ENCODE results near the gene AMDHD2.

The AMDHD2 gene

GRCh38 chr16:2528161-2529060 is 8.2 kb downstream of the AMDHD2 start:
- DNase-seq (ENCODE audit: extremely low spot score) = no peak
- POLR2A ChIA-PET = interaction anchor here (1.3 kb wide), 1 partner anchor 8 kb away, joined by 3 read pairs; the partner anchor contains the start of gene AMDHD2
- TF ChIP-seq BHLHE40 (IDR thresholded peaks at IDR 0.05; ENCODE audit: borderline replicate concordance) = no peak
- TF ChIP-seq ZNF384 (IDR thresholded peaks at IDR 0.05) = no peak
- TF ChIP-seq ARNT (IDR thresholded peaks at IDR 0.05) = no peak
- no peak for TF ChIP-seq LEF1 (IDR thresholded peaks at IDR 0.05; ENCODE audit: borderline replicate concordance)
- no peak for TF ChIP-seq HDGF (IDR thresholded peaks at IDR 0.05; ENCODE audit: borderline replicate concordance)
- TF ChIP-seq, protein P1, sequence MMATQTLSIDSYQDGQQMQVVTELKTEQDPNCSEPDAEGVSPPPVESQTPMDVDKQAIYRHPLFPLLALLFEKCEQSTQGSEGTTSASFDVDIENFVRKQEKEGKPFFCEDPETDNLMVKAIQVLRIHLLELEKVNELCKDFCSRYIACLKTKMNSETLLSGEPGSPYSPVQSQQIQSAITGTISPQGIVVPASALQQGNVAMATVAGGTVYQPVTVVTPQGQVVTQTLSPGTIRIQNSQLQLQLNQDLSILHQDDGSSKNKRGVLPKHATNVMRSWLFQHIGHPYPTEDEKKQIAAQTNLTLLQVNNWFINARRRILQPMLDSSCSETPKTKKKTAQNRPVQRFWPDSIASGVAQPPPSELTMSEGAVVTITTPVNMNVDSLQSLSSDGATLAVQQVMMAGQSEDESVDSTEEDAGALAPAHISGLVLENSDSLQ (IDR thresholded peaks at IDR 0.05) = no peak
- no peak for TF ChIP-seq SUZ12 (IDR thresholded peaks at IDR 0.05)
- TF ChIP-seq SP1 (IDR thresholded peaks at IDR 0.05) = no peak
- TF ChIP-seq ELF4 (IDR thresholded peaks at IDR 0.05) = no peak
- TF ChIP-seq FOXK2 (IDR thresholded peaks at IDR 0.05) = no peak
- TF ChIP-seq FOXA1 (IDR thresholded peaks at IDR 0.05) = no peak
- CTCF ChIA-PET = no interaction called here

DNA sequence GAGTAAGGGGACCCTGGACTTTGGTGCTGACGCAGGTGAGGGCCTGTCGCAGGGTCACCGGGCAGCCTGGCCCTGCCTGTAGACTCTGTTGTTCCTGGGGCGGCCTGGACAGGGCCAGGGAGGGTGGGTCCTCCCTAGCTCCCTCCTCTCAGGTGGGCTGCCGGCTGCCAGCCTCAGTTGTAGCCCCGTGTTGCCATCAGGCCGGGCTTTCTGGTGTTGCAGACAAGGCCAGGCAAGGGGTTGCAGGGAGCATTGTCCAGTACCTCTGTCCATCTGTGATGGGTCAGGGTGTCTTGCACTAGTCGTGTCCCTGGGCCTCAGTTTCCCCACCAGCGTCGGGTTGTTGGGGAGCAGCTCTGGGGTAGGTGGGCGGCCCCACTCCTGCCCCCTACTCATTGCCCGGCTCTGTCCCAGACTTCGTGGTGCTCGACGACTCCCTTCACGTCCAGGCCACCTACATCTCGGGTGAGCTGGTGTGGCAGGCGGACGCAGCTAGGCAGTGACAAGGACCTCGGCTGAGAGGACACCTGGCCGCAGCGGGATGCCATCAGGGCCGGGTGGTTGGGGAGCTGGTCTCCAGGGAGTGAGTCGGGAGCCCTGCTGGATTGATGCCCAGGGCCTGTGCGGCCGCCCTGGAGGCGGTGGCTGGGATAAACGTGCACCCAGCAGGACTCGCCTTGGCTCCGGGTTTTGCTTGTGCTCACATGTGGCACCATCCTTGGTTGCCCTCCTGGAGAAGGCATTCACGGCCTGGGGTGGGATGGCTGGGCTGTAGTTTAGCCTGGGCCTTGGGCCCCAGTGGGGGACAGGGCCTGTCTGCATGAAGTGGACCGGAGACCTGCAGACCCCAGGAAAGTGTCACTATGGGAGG is 9.1 kb downstream of the AMDHD2 start:
- ChIA-PET CTCF (no interaction called here), POLR2A (interaction anchor here (1.3 kb wide), 1 partner anchor 9 kb away, joined by 3 read pairs; the partner anchor contains the start of gene AMDHD2)
- no peak for TF ChIP-seq FOXM1 (IDR thresholded peaks at IDR 0.05; ENCODE audit: borderline replicate concordance)
- TF ChIP-seq HDGF (IDR thresholded peaks at IDR 0.05; ENCODE audit: borderline replicate concordance) = no peak
- no peak for TF ChIP-seq CTBP1 (IDR thresholded peaks at IDR 0.05; ENCODE audit: borderline replicate concordance)
- no peak for TF ChIP-seq ZNF384 (IDR thresholded peaks at IDR 0.05)
- no peak for DNase-seq (ENCODE audit: extremely low spot score)

DNA sequence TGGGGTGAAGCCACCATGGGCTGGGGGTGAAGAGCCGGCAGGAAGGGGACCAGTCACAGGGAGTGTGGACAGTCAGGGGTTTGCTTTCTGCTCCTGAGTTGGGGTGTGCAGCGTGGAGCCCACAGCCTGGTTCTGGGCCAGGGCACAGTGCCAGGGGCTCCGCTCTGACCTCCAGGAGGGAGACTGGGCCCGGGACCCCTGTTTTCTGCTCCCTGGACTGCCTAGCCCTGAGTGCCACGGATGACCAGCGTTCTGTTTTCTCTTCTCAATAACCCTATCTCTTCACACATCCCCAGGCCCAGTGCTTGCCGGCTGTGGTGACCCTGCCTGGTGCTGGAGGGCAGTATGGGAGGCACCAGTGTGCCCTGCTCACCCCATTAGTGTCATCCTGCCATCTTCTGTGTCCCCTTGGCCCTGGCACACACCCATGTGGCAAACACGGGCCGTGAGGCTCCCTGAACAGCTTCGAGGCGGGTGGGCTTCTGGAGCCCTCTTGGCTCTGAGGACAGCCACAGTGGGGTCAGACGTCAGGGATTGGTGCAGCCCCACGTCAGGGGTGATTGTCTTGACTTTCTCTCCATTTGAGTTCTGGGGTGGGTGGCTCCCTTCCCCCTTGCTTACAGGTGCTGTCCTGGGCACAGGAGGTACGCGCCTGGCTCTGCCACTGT is 9.9 kb downstream of the AMDHD2 start:
- POLR2A ChIA-PET = interaction anchor here (1.7 kb wide), 1 partner anchor 12 kb away, joined by 4 read pairs; no protein-coding TSS in a partner anchor
- no peak for DNase-seq (ENCODE audit: extremely low spot score)
- CTCF ChIA-PET = no interaction called here
- TF ChIP-seq FOXK2 (IDR thresholded peaks at IDR 0.05) = no peak

DNA sequence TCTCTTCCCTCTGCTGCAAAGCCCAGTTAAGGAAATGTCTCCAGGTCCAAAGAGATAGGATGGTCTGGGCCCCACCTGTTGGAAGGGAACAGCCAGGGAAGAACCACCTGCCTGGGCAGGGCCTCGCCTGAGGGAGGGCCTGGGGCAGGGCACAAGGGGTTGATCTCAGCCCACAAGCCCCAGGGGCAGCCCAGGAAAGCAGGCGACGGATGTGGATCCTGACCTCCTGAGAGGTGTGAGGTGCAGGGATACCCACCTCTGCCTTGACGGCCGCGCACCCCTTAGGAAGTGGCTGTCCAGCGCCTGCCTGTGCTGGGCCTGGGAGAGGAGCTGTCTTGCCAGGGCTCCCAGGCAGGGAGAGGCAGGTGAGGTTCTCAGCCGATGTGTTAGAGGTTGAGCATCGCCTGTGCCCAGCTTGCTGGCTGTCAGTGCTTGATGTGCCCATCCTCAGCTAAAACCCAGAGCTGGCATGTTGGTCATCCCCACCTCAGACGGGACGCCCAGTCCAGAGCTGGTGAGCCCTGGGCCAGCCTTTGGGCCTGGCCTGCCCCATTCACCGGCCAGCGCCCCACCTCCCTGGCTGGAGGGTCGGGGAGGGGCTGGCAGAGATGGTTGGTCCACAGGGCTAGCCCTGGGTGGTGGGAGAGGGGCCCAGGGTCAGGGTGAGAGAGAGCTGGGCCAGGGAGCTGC is 10.6 kb downstream of the AMDHD2 start:
- POLR2A ChIA-PET = interaction anchor here (0.6 to 1.7 kb wide), 5 partner anchors 9 to 28 kb away, joined by 3 to 8 read pairs (median 3); partner anchors contain the start of gene AMDHD2
- CTCF ChIA-PET = no interaction called here
- TF ChIP-seq FOXM1 (IDR thresholded peaks at IDR 0.05; ENCODE audit: borderline replicate concordance) (no peak), FOXK2 (IDR thresholded peaks at IDR 0.05) (no peak)
- no peak for DNase-seq (ENCODE audit: extremely low spot score)

DNA sequence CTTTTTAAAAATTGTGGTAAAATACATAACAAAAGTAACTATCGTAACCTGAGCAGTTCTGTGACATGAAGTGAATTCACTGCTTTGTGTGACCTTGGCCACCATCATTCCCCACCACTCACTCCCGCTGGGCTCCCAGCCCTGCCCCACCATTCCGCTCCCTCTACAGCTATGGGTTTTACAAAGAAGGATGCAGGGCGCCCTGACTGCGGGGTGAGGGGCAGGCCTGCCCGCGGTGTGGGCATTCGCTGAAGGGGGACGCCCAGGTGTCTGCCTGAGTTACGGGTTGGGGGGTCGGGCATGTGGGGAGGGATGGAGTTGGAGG is 11.2 kb downstream of the AMDHD2 start, which contains the start of gene CEMP1:
CEMP1 (minus strand) TSS at position 38 of the 325 bp plus-strand sequence. CDS start 335 bp downstream, outside the sequence.
- ChIA-PET POLR2A (interaction anchor here (0.6 to 1.7 kb wide), 5 partner anchors 9 to 29 kb away, joined by 3 to 8 read pairs (median 3); partner anchors contain the start of gene AMDHD2), CTCF (no interaction called here)
- TF ChIP-seq ZNF384 (IDR thresholded peaks at IDR 0.05) = no peak
- TF ChIP-seq ELF4 (IDR thresholded peaks at IDR 0.05) = no peak
- no peak for TF ChIP-seq FOXA1 (IDR thresholded peaks at IDR 0.05)
- no peak for TF ChIP-seq FOXM1 (IDR thresholded peaks at IDR 0.05; ENCODE audit: borderline replicate concordance)
- no peak for TF ChIP-seq NFRKB (IDR thresholded peaks at IDR 0.05)
- no peak for TF ChIP-seq LEF1 (IDR thresholded peaks at IDR 0.05; ENCODE audit: borderline replicate concordance)
- no peak for DNase-seq (ENCODE audit: extremely low spot score)

DNA sequence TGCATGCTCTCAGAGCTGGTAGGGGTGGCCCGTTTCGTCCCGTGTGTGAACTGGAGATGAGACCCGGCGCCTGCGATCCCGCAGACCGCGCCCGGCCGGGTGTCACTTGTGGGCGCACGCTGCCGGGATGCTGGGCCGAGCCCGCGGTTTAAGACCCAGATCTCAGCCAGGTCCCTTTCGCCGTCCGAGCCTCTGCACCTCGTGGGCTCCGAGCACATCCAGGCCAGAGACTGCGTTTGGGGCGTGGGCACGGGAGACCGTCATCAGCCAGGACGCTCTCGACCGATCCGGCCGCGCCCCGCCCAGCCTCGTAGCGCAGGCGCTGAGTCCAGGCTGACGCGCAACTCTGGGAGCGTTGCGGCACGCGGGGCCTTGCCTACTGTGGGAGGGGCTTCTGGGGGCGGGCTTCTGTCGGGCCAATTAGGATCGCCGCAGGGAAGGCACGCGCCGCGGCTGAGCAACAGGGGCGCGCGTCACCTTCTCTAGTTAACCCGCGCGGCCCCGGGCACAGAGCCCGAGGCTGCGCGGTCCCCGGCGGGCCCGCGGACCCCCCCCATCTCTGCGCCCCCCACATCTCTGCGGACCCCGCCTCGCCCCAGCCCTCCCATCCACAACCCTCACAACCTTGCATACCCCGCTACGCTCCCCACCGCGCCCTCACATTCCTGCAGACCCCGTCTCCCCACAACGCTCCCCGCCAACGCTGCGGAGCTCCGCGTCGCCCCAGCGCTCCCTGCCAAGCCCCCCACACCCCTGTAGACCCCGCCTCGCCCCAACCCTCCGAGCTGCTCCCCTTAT is 11.7 kb downstream of the AMDHD2 start:
- peak; percentile 93 for DNase-seq (ENCODE audit: extremely low spot score)
- TF ChIP-seq, protein P1 (IDR thresholded peaks at IDR 0.05) = no peak
- TF ChIP-seq FOXM1 (IDR thresholded peaks at IDR 0.05; ENCODE audit: borderline replicate concordance) (no peak), FOXK2 (IDR thresholded peaks at IDR 0.05) (no peak), HDGF (IDR thresholded peaks at IDR 0.05; ENCODE audit: borderline replicate concordance) (0 out of 2 replicates have a peak, but pooled peaks have one; percentile 79), ELF4 (IDR thresholded peaks at IDR 0.05) (no peak), L3MBTL2 (conservative IDR thresholded peaks at IDR 0.05) (peak; percentile 73)
- ChIA-PET CTCF (no interaction called here), POLR2A (interaction anchor here (0.7 to 1.7 kb wide), 8 partner anchors 10 to 72 kb away, joined by 3 to 8 read pairs (median 4); partner anchors contain the start of genes AMDHD2 and TEDC2)

Data from HEK293T (cell line).